Measurements from ENCODE around the gene DAGLA.

The DAGLA gene

GRCh38 chr11:61696602-61697001 is 16.4 kb downstream of the DAGLA start:
- H3K9ac ChIP-seq (ENCODE audit: low read length) = no peak overlapping the region
- H2AFZ ChIP-seq (ENCODE audit: low read length) = no peak overlapping the region
- no peak for TF ChIP-seq EZH2 (optimal IDR thresholded peaks at IDR 0.05; ENCODE audit: low read depth, low read length)
- no peak for TF ChIP-seq CTCF (IDR thresholded peaks at IDR 0.05; ENCODE audit: low read length)
- TF ChIP-seq EZH2phosphoT487 (IDR thresholded peaks at IDR 0.05; ENCODE audit: low read length) = no peak
- DNase-seq = no peak
- no peak overlapping the region for H3K27ac ChIP-seq (ENCODE audit: low read length)
- no peaks in the 10 kb centered on the region for H3K36me3 ChIP-seq (replicated peaks; ENCODE audit: insufficient read depth, low read length)
- no peaks in the 10 kb centered on the region for H3F3A ChIP-seq (ENCODE audit: insufficient read depth, low read length)
- H3K79me2 ChIP-seq (ENCODE audit: low read length) = no peaks in the 10 kb centered on the region
- no peaks in the 10 kb centered on the region for H3K9me2 ChIP-seq (replicated peaks; ENCODE audit: insufficient read depth, low read length)
- H3K4me2 ChIP-seq (ENCODE audit: low read depth, low read length) = no peak overlapping the region
- no peaks in the 10 kb centered on the region for H3K9me3 ChIP-seq (replicated peaks; ENCODE audit: insufficient read depth, low read length)
- no peaks in the 10 kb centered on the region for H3K4me1 ChIP-seq (ENCODE audit: low read length)
- no peaks in the 10 kb centered on the region; the same call in 1 of the 2 replicates for H4K20me1 ChIP-seq (ENCODE audit: insufficient read depth, low read length)
- peaks cover 85% of the 10 kb centered on the region for H3K27me3 ChIP-seq (replicated peaks; ENCODE audit: insufficient read depth, low read length)
- no peak overlapping the region for H3K4me3 ChIP-seq (ENCODE audit: low read length)

- H3F3A ChIP-seq (ENCODE audit: insufficient read depth, low read length) = no peaks in the 10 kb centered on the region
- no peak overlapping the region for H2AFZ ChIP-seq (ENCODE audit: low read length)
- H3K9me2 ChIP-seq (replicated peaks; ENCODE audit: insufficient read depth, low read length) = no peaks in the 10 kb centered on the region
- no peak overlapping the region for H3K4me3 ChIP-seq (ENCODE audit: low read length)
- no peaks in the 10 kb centered on the region for H3K9me3 ChIP-seq (replicated peaks; ENCODE audit: insufficient read depth, low read length)
- TF ChIP-seq EZH2 (optimal IDR thresholded peaks at IDR 0.05; ENCODE audit: low read depth, low read length) (no peak), EZH2phosphoT487 (IDR thresholded peaks at IDR 0.05; ENCODE audit: low read length) (no peak), CTCF (IDR thresholded peaks at IDR 0.05; ENCODE audit: low read length) (no peak)
- peaks cover 85% of the 10 kb centered on the region for H3K27me3 ChIP-seq (replicated peaks; ENCODE audit: insufficient read depth, low read length)
- H3K36me3 ChIP-seq (replicated peaks; ENCODE audit: insufficient read depth, low read length) = no peaks in the 10 kb centered on the region
- H3K9ac ChIP-seq (ENCODE audit: low read length) = no peak overlapping the region
- no peak for DNase-seq
- H3K4me1 ChIP-seq (ENCODE audit: low read length) = no peaks in the 10 kb centered on the region
- H4K20me1 ChIP-seq (ENCODE audit: insufficient read depth, low read length) = no peaks in the 10 kb centered on the region; the same call in 1 of the 2 replicates
- no peak overlapping the region for H3K27ac ChIP-seq (ENCODE audit: low read length)
- H3K4me2 ChIP-seq (ENCODE audit: low read depth, low read length) = no peak overlapping the region
- no peaks in the 10 kb centered on the region for H3K79me2 ChIP-seq (ENCODE audit: low read length)
These were observed 16.9 kb downstream of the DAGLA start for GRCh38 chr11:61697078-61697502.

GRCh38 chr11:61697764-61698163 is 17.6 kb downstream of the DAGLA start:
- no peak for DNase-seq
- no peak overlapping the region for H2AFZ ChIP-seq (ENCODE audit: low read length)
- no peaks in the 10 kb centered on the region for H3K9me2 ChIP-seq (replicated peaks; ENCODE audit: insufficient read depth, low read length)
- H3F3A ChIP-seq (ENCODE audit: insufficient read depth, low read length) = no peaks in the 10 kb centered on the region
- H4K20me1 ChIP-seq (ENCODE audit: insufficient read depth, low read length) = no peaks in the 10 kb centered on the region; the same call in 1 of the 2 replicates
- H3K9ac ChIP-seq (ENCODE audit: low read length) = no peak overlapping the region
- TF ChIP-seq EZH2phosphoT487 (IDR thresholded peaks at IDR 0.05; ENCODE audit: low read length) (no peak), CTCF (IDR thresholded peaks at IDR 0.05; ENCODE audit: low read length) (no peak), EZH2 (optimal IDR thresholded peaks at IDR 0.05; ENCODE audit: low read depth, low read length) (no peak)
- H3K4me2 ChIP-seq (ENCODE audit: low read depth, low read length) = no peak overlapping the region
- no peaks in the 10 kb centered on the region for H3K9me3 ChIP-seq (replicated peaks; ENCODE audit: insufficient read depth, low read length)
- peaks cover 85% of the 10 kb centered on the region for H3K27me3 ChIP-seq (replicated peaks; ENCODE audit: insufficient read depth, low read length)
- H3K79me2 ChIP-seq (ENCODE audit: low read length) = no peaks in the 10 kb centered on the region
- H3K36me3 ChIP-seq (replicated peaks; ENCODE audit: insufficient read depth, low read length) = no peaks in the 10 kb centered on the region
- H3K4me3 ChIP-seq (ENCODE audit: low read length) = no peak overlapping the region
- no peak overlapping the region for H3K27ac ChIP-seq (ENCODE audit: low read length)
- H3K4me1 ChIP-seq (ENCODE audit: low read length) = no peaks in the 10 kb centered on the region

All from MM.1S (cell line).